SH-SY5Y (cell line): ENCODE results near the gene LSM2.
A peak's percentile ranks its signal among the peaks of the same experiment; 100 is the strongest.

Source experiments
- GATA2 ChIP-seq: IDR thresholded peaks from 2 replicates; pipeline ENCODE4 v1.6.1; 2011; ENCODE audit warnings: mild to moderate bottlenecking, low read depth, low read length
- GATA3 ChIP-seq: IDR thresholded peaks from 2 replicates; pipeline ENCODE4 v1.6.1; 2011; ENCODE audit warnings: low read depth, mild to moderate bottlenecking, low read length, moderate library complexity

Gene LSM2

GRCh38 chr6:31806470-31807272 lies at the start of gene LSM2:
TSS of gene LSM2 (minus strand) at chr6:31806966. CDS start at chr6:31806757, 209 bp downstream.
- TF ChIP-seq GATA2 (0 out of 2 replicates have a peak, but pooled peaks have one; percentile 13), GATA3 (no peak)

DNA sequence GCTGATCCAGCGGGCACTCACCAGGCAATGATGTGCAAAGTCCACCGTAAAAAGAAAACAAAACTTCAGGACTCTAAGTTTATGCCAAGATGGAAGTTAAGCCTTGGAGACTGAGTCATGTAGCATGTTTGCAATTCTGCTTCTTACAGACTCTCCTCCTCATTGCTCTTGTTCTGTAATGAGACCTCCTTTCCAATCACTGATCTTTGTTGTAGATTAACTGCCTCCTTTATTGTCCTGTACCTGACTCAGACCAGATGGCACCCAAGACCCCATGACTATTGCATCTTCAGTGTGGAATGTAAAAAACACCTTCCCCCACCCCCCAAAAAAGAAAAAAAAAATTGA lies 44.7 kb upstream of the LSM2 start:
- TF ChIP-seq GATA2 (no peak), GATA3 (no peak)

DNA sequence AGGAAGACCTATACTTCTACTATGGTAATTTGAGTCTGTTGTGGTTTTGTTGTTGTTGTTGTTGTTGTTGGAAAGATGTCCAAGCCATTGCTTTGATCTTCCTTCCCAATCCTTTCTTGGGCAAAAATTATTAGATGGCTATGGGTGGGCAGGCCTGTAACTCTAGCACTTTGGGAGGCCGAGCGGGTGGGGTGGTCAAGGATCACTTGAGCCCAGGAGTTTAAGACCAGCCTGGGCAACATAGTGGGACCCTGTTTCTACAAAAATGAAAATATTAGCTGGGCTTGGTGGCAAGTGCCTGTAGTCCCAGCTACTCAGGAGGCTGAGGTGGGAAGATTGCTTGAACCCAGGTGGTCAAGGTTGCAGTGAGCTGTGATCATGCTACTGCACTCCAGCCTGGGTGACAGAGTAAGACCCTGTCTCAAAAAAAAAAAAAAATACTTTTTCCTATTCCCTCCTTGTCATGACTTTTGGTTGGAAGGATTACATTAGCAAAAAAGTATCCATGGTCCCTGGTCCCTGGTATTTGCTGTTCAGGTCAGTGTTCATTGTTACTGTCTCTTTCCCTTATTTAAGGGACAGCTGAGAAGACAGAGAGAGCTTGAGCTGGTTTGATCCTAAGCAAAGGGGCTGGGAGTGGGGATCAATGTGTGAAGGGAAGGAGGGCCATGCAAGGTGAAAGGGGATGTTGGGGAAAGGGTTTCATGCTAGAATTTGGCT lies 44.2 kb upstream of the LSM2 start:
- no peak for TF ChIP-seq GATA3
- no peak for TF ChIP-seq GATA2

- TF ChIP-seq GATA3, result no peak
- TF ChIP-seq GATA2, result no peak
Measured at GRCh38 chr6:31847276-31847978, 40.7 kb upstream of the LSM2 start.

DNA sequence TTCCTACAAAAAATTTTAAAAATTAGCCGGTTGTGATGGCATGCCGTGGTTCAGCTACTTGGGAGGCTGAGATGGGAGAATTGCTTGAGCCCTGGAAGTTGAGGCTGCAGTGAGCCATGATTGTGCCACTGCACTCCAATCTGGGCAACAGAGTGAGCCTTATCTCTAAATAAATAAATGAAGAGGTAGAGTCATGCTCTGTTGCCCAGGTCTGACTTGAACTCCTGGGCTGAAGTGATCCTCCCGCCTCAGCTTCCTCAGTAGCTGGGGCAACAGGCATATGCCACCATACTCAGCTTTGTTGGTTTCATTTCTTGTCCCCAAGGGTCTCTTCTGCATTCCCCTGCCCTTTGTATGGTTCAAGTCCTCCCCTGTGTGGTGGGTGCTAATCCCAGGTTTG lies 37.7 kb upstream of the LSM2 start:
- TF ChIP-seq GATA2, result no peak

DNA sequence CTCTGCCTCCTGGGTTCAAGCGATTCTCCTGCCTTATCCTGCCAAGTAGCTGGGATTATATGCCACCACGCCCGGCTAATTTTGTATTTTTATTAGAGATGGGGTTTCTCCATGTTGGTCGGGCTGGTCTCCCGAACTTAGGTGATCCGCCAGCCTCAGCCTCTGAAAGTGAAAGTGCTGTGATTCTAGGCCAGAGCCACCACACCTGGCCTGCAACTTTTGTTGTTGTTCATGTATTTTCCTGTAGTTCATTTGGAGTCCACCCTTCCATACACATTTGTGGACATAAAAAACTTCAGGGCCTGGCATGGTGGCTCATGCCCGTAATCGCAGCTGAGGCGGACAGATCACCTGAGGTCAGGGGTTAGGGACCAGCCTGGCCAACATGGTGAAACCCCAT lies 35.3 kb upstream of the LSM2 start:
- TF ChIP-seq GATA3, result no peak
- no peak for TF ChIP-seq GATA2

DNA sequence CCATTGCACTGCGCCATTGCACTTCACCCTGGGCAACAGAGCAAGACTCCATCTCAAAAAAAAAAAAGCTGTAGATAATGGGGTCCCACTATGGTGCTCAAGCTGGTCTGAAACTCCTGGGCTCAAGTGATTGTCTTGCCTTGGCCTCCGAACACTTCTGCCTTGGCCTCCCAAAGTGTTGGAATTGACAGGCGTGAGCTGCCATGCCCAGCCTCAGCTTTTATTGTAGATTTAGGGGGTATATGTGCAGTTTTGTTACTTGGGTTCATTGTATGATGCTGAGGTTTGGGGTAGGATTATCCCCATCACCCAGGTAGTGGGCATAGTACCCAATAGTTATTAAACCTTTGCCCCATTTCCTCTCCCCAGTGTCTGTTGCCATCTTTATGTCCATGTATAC lies 32.2 kb upstream of the LSM2 start:
- TF ChIP-seq GATA3, result no peak
- TF ChIP-seq GATA2, result no peak

DNA sequence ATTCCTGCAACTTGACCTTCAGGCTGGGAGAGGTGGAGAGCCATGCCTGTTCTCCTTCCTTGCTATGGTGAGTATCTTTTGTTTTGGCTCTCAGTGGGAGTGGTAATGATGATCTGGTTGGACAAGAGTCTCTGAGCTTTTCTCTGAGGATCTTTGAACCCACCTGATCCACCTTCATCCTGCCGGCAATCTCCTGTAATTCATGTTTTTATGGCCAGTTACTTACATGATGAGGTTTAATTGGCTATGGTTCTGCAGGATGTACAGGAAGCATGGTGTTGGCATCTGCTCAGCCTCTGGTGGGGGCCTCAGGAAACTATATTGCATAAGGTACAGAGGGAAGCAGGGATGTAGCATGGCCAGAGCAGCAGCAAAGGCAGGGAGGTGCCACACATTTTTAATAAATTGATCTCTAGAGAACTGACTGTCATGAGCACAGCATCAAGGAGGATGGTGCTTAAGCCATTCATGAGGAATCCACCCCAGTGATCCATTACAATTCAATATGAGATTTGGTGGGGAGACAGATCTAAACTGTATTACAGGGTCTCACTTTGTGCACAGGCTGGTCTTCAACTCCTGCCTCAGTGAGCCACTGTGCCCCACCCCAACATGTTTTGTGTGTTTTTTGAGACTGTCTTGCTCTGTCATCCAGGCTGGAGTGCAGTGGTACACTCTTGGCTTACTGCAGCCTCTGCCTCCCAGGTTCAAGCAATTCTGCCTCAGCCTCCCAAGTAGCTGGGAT lies 30.8 kb upstream of the LSM2 start:
- TF ChIP-seq GATA2, result no peak
- TF ChIP-seq GATA3, result no peak

DNA sequence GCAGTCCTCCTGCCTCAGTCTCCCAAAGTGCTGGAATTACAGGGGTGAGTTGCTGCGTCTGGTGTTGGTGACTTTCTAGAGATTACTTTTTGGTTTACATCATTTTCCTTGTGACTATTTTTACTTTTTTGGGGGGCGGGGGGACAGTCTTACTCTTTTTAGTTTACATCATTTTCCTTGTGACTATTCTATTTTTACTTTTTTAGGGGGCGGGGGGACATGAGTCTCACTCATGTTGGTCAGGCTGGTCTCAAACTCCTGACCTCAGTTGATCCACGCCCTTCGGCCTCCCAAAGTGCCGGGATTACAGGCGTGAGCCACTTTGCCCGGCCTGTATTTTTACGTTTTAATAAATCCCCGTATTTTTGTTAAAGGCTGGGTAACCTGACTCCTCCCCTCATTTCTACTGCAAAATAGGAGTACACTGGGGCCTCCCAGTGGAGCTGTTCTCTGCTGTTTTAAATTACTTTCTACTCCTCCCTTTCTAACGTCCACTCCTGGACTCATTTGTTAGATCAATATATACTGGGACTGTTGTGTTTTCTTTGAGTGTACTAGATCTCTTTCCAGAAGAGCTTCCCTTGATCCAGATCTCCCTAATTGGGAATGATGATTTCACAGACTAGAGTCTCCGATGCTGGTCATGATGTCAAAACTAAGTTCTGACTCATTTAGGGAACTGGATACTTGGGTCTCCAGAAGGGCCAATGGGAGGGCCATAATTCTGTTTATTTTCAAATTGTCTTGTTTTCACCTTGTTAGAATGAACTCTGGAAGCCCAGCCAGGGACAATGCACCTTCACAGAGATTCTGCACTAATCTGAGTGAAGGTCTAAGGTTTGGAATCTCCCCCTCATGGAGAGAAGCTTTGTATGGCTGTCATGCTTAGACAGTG lies 30.0 kb upstream of the LSM2 start:
- no peak for TF ChIP-seq GATA2
- no peak for TF ChIP-seq GATA3

DNA sequence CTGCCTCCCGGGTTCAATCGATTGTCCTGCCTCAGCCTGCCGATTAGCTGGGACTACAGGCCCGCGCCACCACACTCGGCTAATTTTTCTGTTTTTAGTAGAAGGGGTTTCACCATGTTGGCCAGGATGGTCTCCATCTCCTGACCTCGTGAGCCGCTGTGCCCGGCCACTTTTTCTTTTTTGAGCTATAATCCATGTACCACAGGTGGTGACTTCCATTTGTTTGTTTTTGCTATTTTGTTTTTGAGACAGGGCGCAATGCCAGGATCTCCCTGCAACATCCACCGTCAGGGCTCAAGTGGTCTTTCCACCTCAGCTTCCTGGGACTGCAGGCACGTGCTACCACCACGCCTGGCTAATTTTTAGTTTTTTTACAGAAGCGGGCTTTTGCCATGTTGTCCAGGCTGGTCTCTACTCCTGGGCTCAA lies 29.3 kb upstream of the LSM2 start:
- TF ChIP-seq GATA2 (no peak), GATA3 (no peak)

- no peak for TF ChIP-seq GATA2
- TF ChIP-seq GATA3, result no peak
Measured at GRCh38 chr6:31834367-31835250, 27.8 kb upstream of the LSM2 start.

DNA sequence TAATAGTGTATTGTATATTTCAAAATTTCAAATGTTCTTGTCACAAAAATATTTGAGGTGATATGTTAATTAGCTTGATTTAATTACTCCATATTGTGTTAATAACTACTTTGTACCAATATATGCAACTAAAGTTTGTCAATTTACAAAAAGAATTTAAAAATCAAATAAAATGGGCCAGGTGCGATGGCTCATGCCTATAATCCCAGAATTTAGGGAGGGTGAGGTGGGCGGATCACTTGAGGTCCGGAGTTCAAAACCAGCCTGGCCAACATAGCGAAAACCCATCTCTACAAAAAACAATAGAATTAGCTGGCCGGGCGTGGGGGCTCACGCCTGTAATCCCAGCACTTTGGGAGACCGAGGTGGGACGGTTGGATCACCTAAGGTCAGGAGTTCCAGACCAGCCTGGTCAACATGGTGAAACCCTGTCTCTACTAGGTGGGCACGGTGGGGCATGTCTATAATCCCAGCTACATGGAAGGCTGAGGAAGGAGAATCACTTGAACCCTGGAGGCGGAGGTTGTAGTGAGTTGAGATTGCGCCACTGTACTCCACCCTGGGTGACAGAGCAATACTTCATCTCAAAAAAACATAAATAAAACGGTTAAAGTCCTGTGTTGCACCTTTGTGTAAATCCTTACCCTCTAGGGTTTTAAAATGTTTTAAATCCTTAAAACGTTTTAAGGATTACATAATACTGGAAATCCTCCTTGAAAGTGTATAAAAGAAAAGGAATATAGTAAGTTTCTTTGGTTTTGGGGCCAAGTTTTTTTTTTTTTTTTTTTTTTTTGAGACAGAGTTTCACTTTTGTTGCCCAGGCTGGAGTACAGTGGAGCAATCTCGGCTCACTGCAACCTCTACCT lies 24.8 kb upstream of the LSM2 start:
- TF ChIP-seq GATA2 (no peak), GATA3 (no peak)
